Hepatocyte (in vitro differentiated cells): Measurements from ENCODE around the gene APBB2.

Experiments used
- EZH2 ChIP-seq: fragments of 200-600 bp; sonication (generic); IDR thresholded peaks from 2 replicates; pipeline ENCODE4 v1.6.1; 2016; ENCODE audit warnings: antibody characterized with exemption, mild to moderate bottlenecking, borderline replicate concordance
- EZH2phosphoT487 ChIP-seq: fragments of 200-600 bp; sonication (generic); IDR thresholded peaks from one replicate; pipeline ENCODE4 v1.6.1; 2018; ENCODE audit warnings: antibody characterized with exemption, mild to moderate bottlenecking, low read depth, moderate library complexity; ENCODE audit not compliant: unreplicated experiment, severe bottlenecking
- TF ChIP-seq, protein P1 (sequence below): fragments of 200-600 bp; sonication (generic); IDR thresholded peaks from 2 replicates; pipeline ENCODE4 v1.5.1; 2016; ENCODE audit warnings: antibody characterized with exemption, mild to moderate bottlenecking; ENCODE audit not compliant: poor library complexity

DNA sequence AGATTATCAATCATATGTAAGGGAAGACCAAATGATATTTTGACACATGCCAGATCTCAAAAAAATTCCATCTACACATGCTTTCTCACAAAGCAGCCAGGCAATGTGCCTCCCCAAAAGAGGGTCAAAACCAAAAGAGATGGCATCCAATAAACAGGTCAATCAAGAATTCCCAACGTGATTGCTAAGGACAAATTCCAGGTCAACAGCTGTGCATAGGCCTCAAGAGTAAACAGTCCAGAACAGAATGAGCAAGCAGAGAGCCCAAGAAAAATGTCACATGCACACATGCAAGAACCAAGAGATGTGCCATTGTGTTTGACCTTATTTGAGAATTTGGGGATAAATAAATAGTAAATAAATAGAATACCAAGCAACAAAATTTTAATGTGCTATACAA, 136.7 kb downstream of the APBB2 start:
- TF ChIP-seq, protein P1, sequence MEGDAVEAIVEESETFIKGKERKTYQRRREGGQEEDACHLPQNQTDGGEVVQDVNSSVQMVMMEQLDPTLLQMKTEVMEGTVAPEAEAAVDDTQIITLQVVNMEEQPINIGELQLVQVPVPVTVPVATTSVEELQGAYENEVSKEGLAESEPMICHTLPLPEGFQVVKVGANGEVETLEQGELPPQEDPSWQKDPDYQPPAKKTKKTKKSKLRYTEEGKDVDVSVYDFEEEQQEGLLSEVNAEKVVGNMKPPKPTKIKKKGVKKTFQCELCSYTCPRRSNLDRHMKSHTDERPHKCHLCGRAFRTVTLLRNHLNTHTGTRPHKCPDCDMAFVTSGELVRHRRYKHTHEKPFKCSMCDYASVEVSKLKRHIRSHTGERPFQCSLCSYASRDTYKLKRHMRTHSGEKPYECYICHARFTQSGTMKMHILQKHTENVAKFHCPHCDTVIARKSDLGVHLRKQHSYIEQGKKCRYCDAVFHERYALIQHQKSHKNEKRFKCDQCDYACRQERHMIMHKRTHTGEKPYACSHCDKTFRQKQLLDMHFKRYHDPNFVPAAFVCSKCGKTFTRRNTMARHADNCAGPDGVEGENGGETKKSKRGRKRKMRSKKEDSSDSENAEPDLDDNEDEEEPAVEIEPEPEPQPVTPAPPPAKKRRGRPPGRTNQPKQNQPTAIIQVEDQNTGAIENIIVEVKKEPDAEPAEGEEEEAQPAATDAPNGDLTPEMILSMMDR, result no peak
- no peak for TF ChIP-seq EZH2
- no peak for TF ChIP-seq EZH2phosphoT487
